DND-41 (cell line): ENCODE results near the gene APOF.

Experiments used
- EZH2 ChIP-seq: IDR thresholded peaks from 3 replicates; pipeline ENCODE4 v1.6.1; 2012; ENCODE audit warnings: borderline replicate concordance, low read depth, mild to moderate bottlenecking, moderate library complexity, low read length, inconsistent platforms; ENCODE audit not compliant: severe bottlenecking
- TF ChIP-seq, protein P1 (sequence below): IDR thresholded peaks from 2 replicates; pipeline ENCODE4 v1.5.1; 2012; ENCODE audit warnings: borderline replicate concordance, low read length, moderate library complexity, mild to moderate bottlenecking; ENCODE audit not compliant: poor library complexity, severe bottlenecking; ENCODE audit errors: extremely low read depth

DNA sequence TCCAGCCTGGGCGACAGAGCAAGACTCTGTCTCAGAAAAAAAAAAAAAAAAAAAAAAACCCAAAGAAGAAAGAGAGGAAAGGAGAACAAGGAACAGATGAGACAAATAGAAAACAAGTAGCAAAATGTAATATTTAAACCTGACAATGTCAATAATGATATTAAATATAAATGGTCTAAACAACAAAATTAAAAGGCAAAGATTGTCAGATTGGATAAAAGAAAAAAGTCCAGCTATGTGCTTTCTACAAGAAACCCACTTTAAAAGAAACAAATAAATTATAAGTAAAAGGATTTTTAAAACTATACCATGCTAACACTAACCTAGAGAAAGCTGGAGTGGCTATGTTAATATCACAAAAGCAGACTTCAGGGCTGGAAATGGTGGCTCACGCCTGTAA is 29.7 kb upstream of the APOF start:
- TF ChIP-seq, protein P1, sequence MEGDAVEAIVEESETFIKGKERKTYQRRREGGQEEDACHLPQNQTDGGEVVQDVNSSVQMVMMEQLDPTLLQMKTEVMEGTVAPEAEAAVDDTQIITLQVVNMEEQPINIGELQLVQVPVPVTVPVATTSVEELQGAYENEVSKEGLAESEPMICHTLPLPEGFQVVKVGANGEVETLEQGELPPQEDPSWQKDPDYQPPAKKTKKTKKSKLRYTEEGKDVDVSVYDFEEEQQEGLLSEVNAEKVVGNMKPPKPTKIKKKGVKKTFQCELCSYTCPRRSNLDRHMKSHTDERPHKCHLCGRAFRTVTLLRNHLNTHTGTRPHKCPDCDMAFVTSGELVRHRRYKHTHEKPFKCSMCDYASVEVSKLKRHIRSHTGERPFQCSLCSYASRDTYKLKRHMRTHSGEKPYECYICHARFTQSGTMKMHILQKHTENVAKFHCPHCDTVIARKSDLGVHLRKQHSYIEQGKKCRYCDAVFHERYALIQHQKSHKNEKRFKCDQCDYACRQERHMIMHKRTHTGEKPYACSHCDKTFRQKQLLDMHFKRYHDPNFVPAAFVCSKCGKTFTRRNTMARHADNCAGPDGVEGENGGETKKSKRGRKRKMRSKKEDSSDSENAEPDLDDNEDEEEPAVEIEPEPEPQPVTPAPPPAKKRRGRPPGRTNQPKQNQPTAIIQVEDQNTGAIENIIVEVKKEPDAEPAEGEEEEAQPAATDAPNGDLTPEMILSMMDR, result no peak
- TF ChIP-seq EZH2, result no peak
